ENCODE results near the gene SLC5A11. TPM values are rescaled to one million over a fixed set of nuclear protein-coding genes. Genes with fewer than 3 reads are reported as not detected.

Gene SLC5A11
- total RNA-seq, 1 experiment from 2014 or later = 0.22 TPM

GRCh38 chr16:24861461-24861860 is 15.7 kb downstream of the SLC5A11 start:
- Histone ChIP-seq H3K9me3 (ENCODE audit: control insufficient read depth, low read depth, low read length) (no peaks in the 10 kb centered on the region), H3K4me1 (ENCODE audit: insufficient read depth, low read length) (no peaks in the 10 kb centered on the region), H3K23me2 (ENCODE audit: insufficient read length, low read depth, low read length, poor library complexity, severe bottlenecking) (no peaks in the 10 kb centered on the region), H2BK15ac (ENCODE audit: low read depth, low read length) (no peak overlapping the region), H3K14ac (ENCODE audit: insufficient read depth, low read length) (no peak overlapping the region), H4K5ac (ENCODE audit: insufficient read length, low read depth, low read length) (no peak overlapping the region), H3K27ac (ENCODE audit: insufficient read length, low read depth, low read length) (no peak overlapping the region), H2BK5ac (ENCODE audit: insufficient read length, low read length) (no peak overlapping the region), H3K27me3 (ENCODE audit: insufficient read depth, low read length) (no peaks in the 10 kb centered on the region), H3K23ac (ENCODE audit: insufficient read length, low read depth, low read length) (no peak overlapping the region), H4K8ac (replicated peaks; ENCODE audit: insufficient read length, low read depth, low read length) (no peak overlapping the region), H2BK12ac (ENCODE audit: insufficient read length, low read depth, low read length) (no peak overlapping the region), H3K56ac (ENCODE audit: insufficient read length, low read depth, low read length) (no peak overlapping the region), H2BK120ac (ENCODE audit: low read depth, low read length, poor library complexity, severe bottlenecking) (no peak overlapping the region), H3K18ac (ENCODE audit: insufficient read length, low read depth, low read length) (no peak overlapping the region), H3K79me1 (ENCODE audit: insufficient read depth, low read depth, low read length, poor library complexity, severe bottlenecking) (no peaks in the 10 kb centered on the region), H2AK5ac (ENCODE audit: insufficient read length, low read length) (no peak overlapping the region), H3K79me2 (ENCODE audit: insufficient read depth, low read length) (no peaks in the 10 kb centered on the region), H2BK20ac (ENCODE audit: low read depth, low read length, poor library complexity, severe bottlenecking) (no peak overlapping the region), H3K4ac (ENCODE audit: low read depth, low read length) (no peak overlapping the region), H2AFZ (ENCODE audit: low read length) (no peak overlapping the region), H4K91ac (ENCODE audit: insufficient read length, low read depth, low read length) (no peak overlapping the region), H3K9ac (ENCODE audit: extremely low read depth, insufficient read length, low read length) (no peak overlapping the region), H4K20me1 (ENCODE audit: control insufficient read depth, insufficient read depth, insufficient read length) (no peaks in the 10 kb centered on the region), H3T11ph (ENCODE audit: low read length) (no peak overlapping the region), H3K4me2 (ENCODE audit: insufficient read depth, insufficient read length, low read length) (no peak overlapping the region)
- no peak overlapping the region for H3K4me3 Mint-ChIP-seq
- H3K27ac Mint-ChIP-seq = no peak overlapping the region
- peaks cover 6% of the 10 kb centered on the region for H3K27me3 Mint-ChIP-seq (ENCODE audit: low read depth)
- no CpG with 5 or more reads among the region's 1 CpG for WGBS (ENCODE audit: extremely low coverage, insufficient read length, low lambda C conversion rate)
- no peaks in the 10 kb centered on the region for H3K36me3 Mint-ChIP-seq (ENCODE audit: insufficient read depth in 1 of 3, low read depth in 3 of 3)
- TF ChIP-seq CTCF (conservative IDR thresholded peaks at IDR 0.05) = no peak
- H3K4me1 Mint-ChIP-seq = peaks cover 2% of the 10 kb centered on the region in 2 experiments; a peak in 1 of 4 replicates
- no peak for DNase-seq
- H3K9me3 Mint-ChIP-seq = peaks cover 7 to 8% of the 10 kb centered on the region in 2 experiments; a peak in 4 of 5 replicates

All from H9 (cell line).